GM23338 (cell line): ENCODE results near the gene NIPSNAP3A. TPM values are rescaled to one million over a fixed set of nuclear protein-coding genes. Genes with fewer than 3 reads are reported as not detected.

Experiments used
- ATAC-seq: fragments of 200-7000 bp; cut with Tn5 transposase; 3 replicates; pipeline ENCODE4 v1.9.1; 2020
- DNase-seq: peaks from one replicate; pipeline ENCODE4 v3.0.0-alpha.2; 2015; ENCODE audit warnings: low spot score
- H2AFZ ChIP-seq: fragments of 200-600 bp; sonication (generic); 2 replicates; pipeline ENCODE4 v1.8.0; 2016; ENCODE audit warnings: antibody characterized with exemption, mild to moderate bottlenecking, moderate library complexity
- H3F3A ChIP-seq: fragments of 200-600 bp; sonication (generic); replicated peaks from 2 replicates; pipeline ENCODE4 v1.8.0; 2017; ENCODE audit warnings: antibody characterized with exemption, mixed run types, low read depth
- H3K27ac ChIP-seq: fragments of 200-600 bp; sonication (generic); 2 replicates; pipeline ENCODE4 v1.6.1; 2016; ENCODE audit warnings: low read depth
- H3K27me3 ChIP-seq: fragments of 200-600 bp; sonication (generic); 2 replicates; pipeline ENCODE4 v1.8.0; 2016; ENCODE audit warnings: mild to moderate bottlenecking, mixed run types, moderate library complexity; ENCODE audit not compliant: insufficient read depth
- H3K36me3 ChIP-seq: fragments of 200-600 bp; sonication (generic); 2 replicates; pipeline ENCODE4 v1.8.0; 2016; ENCODE audit warnings: mild to moderate bottlenecking; ENCODE audit not compliant: insufficient read depth
- H3K4me1 ChIP-seq: fragments of 200-600 bp; sonication (generic); 2 replicates; pipeline ENCODE4 v1.8.0; 2016; ENCODE audit warnings: mild to moderate bottlenecking, moderate library complexity; ENCODE audit not compliant: insufficient read depth
- H3K4me2 ChIP-seq: fragments of 200-600 bp; sonication (generic); 2 replicates; pipeline ENCODE4 v1.7.1; 2017; ENCODE audit warnings: mixed run types
- H3K4me3 ChIP-seq: fragments of 200-600 bp; sonication (generic); 2 replicates; pipeline ENCODE4 v1.6.1; 2016; ENCODE audit warnings: mixed run types
- H3K79me2 ChIP-seq: fragments of 200-600 bp; sonication (generic); replicated peaks from 2 replicates; pipeline ENCODE4 v1.8.0; 2017; ENCODE audit warnings: mild to moderate bottlenecking; ENCODE audit not compliant: insufficient read depth
- H3K9me2 ChIP-seq: fragments of 200-600 bp; sonication (generic); 2 replicates; pipeline ENCODE4 v1.8.0; 2017; ENCODE audit not compliant: insufficient read depth
- H4K20me1 ChIP-seq: fragments of 200-600 bp; sonication (generic); replicated peaks from 2 replicates; pipeline ENCODE4 v1.8.0; 2017; ENCODE audit warnings: mild to moderate bottlenecking; ENCODE audit not compliant: insufficient read depth
- H3K27ac Mint-ChIP-seq: 2 replicates; pipeline ENCODE4 v1.8.0; 2020; ENCODE audit warnings: inconsistent platforms, mild to moderate bottlenecking, moderate library complexity, mixed read lengths
- H3K27me3 Mint-ChIP-seq: 3 replicates; pipeline ENCODE4 v1.8.0; 2022; ENCODE audit warnings: low read depth, mild to moderate bottlenecking, moderate library complexity, mixed read lengths, inconsistent platforms; ENCODE audit not compliant: insufficient read depth, poor library complexity
- H3K36me3 Mint-ChIP-seq: 3 replicates; pipeline ENCODE4 v1.8.0; 2021; ENCODE audit warnings: low read depth, mild to moderate bottlenecking, inconsistent platforms, moderate library complexity, mixed read lengths
- H3K4me1 Mint-ChIP-seq: 3 replicates; pipeline ENCODE4 v1.8.0; 2020; ENCODE audit warnings: mild to moderate bottlenecking, inconsistent platforms, mixed read lengths
- H3K4me3 Mint-ChIP-seq: 3 replicates; pipeline ENCODE4 v1.8.0; 2021; ENCODE audit warnings: moderate library complexity, mild to moderate bottlenecking, inconsistent platforms, mixed read lengths
- H3K9me3 Mint-ChIP-seq: 3 replicates; pipeline ENCODE4 v1.8.0; 2020; ENCODE audit warnings: moderate library complexity, mild to moderate bottlenecking, inconsistent platforms, mixed read lengths
- CREB1 ChIP-seq: fragments of 250-450 bp; sonication (Bioruptor Pico); IDR thresholded peaks from 2 replicates; pipeline ENCODE4 v1.5.0; 2020; ENCODE audit warnings: low read depth, mild to moderate bottlenecking, moderate library complexity
- ETS1 ChIP-seq: IDR thresholded peaks from 2 replicates; pipeline ENCODE4 v1.6.1; 2016; ENCODE audit warnings: antibody characterized with exemption
- EZH2phosphoT487 ChIP-seq: fragments of 200-600 bp; sonication (generic); IDR thresholded peaks from one replicate; pipeline ENCODE4 v1.8.1; 2018; ENCODE audit warnings: antibody characterized with exemption; ENCODE audit not compliant: unreplicated experiment
- ZNF331 ChIP-seq: fragments of 250-450 bp; sonication (Bioruptor Pico); IDR thresholded peaks from 2 replicates; pipeline ENCODE4 v1.5.0; 2020; ENCODE audit warnings: low read depth, mild to moderate bottlenecking, moderate library complexity
- ZNF462 ChIP-seq: fragments of 250-450 bp; sonication (Bioruptor Pico); IDR thresholded peaks from 2 replicates; pipeline ENCODE4 v1.5.0; 2020; ENCODE audit warnings: mild to moderate bottlenecking, moderate library complexity
- polyA plus RNA-seq: library from polyadenylated mRNA; unstranded; fragments of >200 nt; fragmentation: Nextera tagmentation; extraction: Ambion mirVana; gene quantifications from 2 replicates; pipeline ENCODE4 v1.2.1, GENCODE V29; 2016
- total RNA-seq: library from RNA; depleted of rRNA; stranded (reverse); fragments of >200 nt; shearing (Covaris generic); gene quantifications from 2 replicates; pipeline ENCODE4 v1.2.3, GENCODE V29; 2014

The NIPSNAP3A gene
- total and polyA plus RNA-seq, 2 experiments from 2014 or later: 9.6 to 13.0 TPM

- Histone ChIP-seq H4K20me1 (no peaks in the 10 kb centered on the region), H3K79me2 (no peaks in the 10 kb centered on the region), H3K27ac (no peak overlapping the region), H3K27me3 (no peaks in the 10 kb centered on the region), H3K4me3 (no peak overlapping the region), H2AFZ (no peak overlapping the region), H3F3A (no peaks in the 10 kb centered on the region), H3K36me3 (no peaks in the 10 kb centered on the region), H3K4me1 (no peaks in the 10 kb centered on the region), H3K4me2 (no peak overlapping the region), H3K9me2 (no peaks in the 10 kb centered on the region)
- DNase-seq: no peak
- Mint-ChIP-seq H3K9me3 (no peaks in the 10 kb centered on the region), H3K27ac (no peak overlapping the region), H3K4me3 (no peak overlapping the region), H3K36me3 (peaks cover 42% of the 10 kb centered on the region), H3K4me1 (no peaks in the 10 kb centered on the region), H3K27me3 (peaks cover 2% of the 10 kb centered on the region)
- TF ChIP-seq ZNF462 (no peak), CREB1 (CRISPR knock-in tag) (no peak), EZH2phosphoT487 (no peak), ETS1 (no peak), ZNF331 (CRISPR knock-in tag) (no peak)
- ATAC-seq: no peak
Measured at GRCh38 chr9:104805441-104805840, 58.0 kb downstream of the NIPSNAP3A start.
